WTC11 (cell line): Measurements from ENCODE around the gene ASCL3. TPM values are rescaled to one million over a fixed set of nuclear protein-coding genes. Genes with fewer than 3 reads are reported as not detected.

Source experiments
- ETV6 ChIP-seq: sonication (generic); formaldehyde crosslinking; IDR thresholded peaks from 2 replicates; pipeline ENCODE4 v1.8.1; 2022; ENCODE audit warnings: mild to moderate bottlenecking, missing genetic modification reagents
- HMGA2 ChIP-seq: fragments of 250-450 bp; sonication (Bioruptor Pico); IDR thresholded peaks from 2 replicates; pipeline ENCODE4 v1.4.0; 2021; ENCODE audit warnings: mild to moderate bottlenecking, moderate library complexity
- JUN ChIP-seq: sonication (generic); formaldehyde crosslinking; IDR thresholded peaks from 2 replicates; pipeline ENCODE4 v1.8.0; 2023; ENCODE audit warnings: mild to moderate bottlenecking, missing genetic modification reagents
- KAT7 ChIP-seq: sonication (generic); formaldehyde crosslinking; IDR thresholded peaks from 2 replicates; pipeline ENCODE4 v1.8.1; 2023; ENCODE audit warnings: missing genetic modification reagents, mild to moderate bottlenecking, borderline replicate concordance
- MYBL2 ChIP-seq: sonication (generic); formaldehyde crosslinking; IDR thresholded peaks from 2 replicates; pipeline ENCODE4 v1.8.1; 2023; ENCODE audit warnings: mild to moderate bottlenecking, moderate library complexity, missing genetic modification reagents
- NR1H2 ChIP-seq: sonication (generic); formaldehyde crosslinking; IDR thresholded peaks from 2 replicates; pipeline ENCODE4 v1.9.0; 2021; ENCODE audit warnings: mild to moderate bottlenecking, moderate library complexity, missing genetic modification reagents
- OVOL2 ChIP-seq: fragments of 250-450 bp; sonication (Bioruptor Pico); IDR thresholded peaks from 2 replicates; pipeline ENCODE4 v1.9.0; 2021; ENCODE audit warnings: mild to moderate bottlenecking, borderline replicate concordance
- RELA ChIP-seq: sonication (generic); formaldehyde crosslinking; IDR thresholded peaks from 2 replicates; pipeline ENCODE4 v1.8.1; 2022; ENCODE audit warnings: missing genetic modification reagents, mild to moderate bottlenecking, borderline replicate concordance
- SP1 ChIP-seq: sonication (generic); formaldehyde crosslinking; conservative IDR thresholded peaks from 2 replicates; pipeline ENCODE4 v1.8.1; 2022; ENCODE audit warnings: missing genetic modification reagents
- TEAD1 ChIP-seq: sonication (generic); formaldehyde crosslinking; IDR thresholded peaks from 2 replicates; pipeline ENCODE4 v1.8.0; 2022; ENCODE audit warnings: mild to moderate bottlenecking, missing genetic modification reagents
- ZNF121 ChIP-seq: sonication (generic); formaldehyde crosslinking; IDR thresholded peaks from 2 replicates; pipeline ENCODE4 v1.8.0; 2023; ENCODE audit warnings: missing genetic modification reagents
- ZNF232 ChIP-seq: sonication (generic); formaldehyde crosslinking; IDR thresholded peaks from 2 replicates; pipeline ENCODE4 v1.8.0; 2022; ENCODE audit warnings: mild to moderate bottlenecking, missing genetic modification reagents
- ZNF416 ChIP-seq: fragments of 250-450 bp; sonication (Bioruptor Pico); IDR thresholded peaks from 2 replicates; pipeline ENCODE4 v1.9.0; 2021; ENCODE audit warnings: mild to moderate bottlenecking, inconsistent platforms
- ZNF671 ChIP-seq: fragments of 250-450 bp; sonication (Bioruptor Pico); IDR thresholded peaks from 2 replicates; pipeline ENCODE4 v1.8.0; 2021; ENCODE audit warnings: mild to moderate bottlenecking
- total RNA-seq: library from RNA; stranded (reverse); gene quantifications from 3 replicates; pipeline ENCODE4 v1.2.3, GENCODE V29; 2021
- TF ChIP-seq, protein P1 (sequence below): sonication (generic); formaldehyde crosslinking; IDR thresholded peaks from 2 replicates; pipeline ENCODE4 v1.8.0; 2023; ENCODE audit warnings: missing genetic modification reagents, mild to moderate bottlenecking, borderline replicate concordance
- TF ChIP-seq, protein P2 (sequence below): sonication (generic); formaldehyde crosslinking; IDR thresholded peaks from 2 replicates; pipeline ENCODE4 v1.8.0; 2023; ENCODE audit warnings: mild to moderate bottlenecking, missing genetic modification reagents
- TF ChIP-seq, protein P3 (sequence below): sonication (generic); formaldehyde crosslinking; IDR thresholded peaks from 2 replicates; pipeline ENCODE4 v1.8.1; 2023; ENCODE audit warnings: mild to moderate bottlenecking, missing genetic modification reagents, moderate library complexity
- TF ChIP-seq, protein P4 (sequence below): fragments of 250-450 bp; sonication (Bioruptor Pico); IDR thresholded peaks from 2 replicates; pipeline ENCODE4 v1.8.0; 2021; ENCODE audit warnings: mild to moderate bottlenecking
- TF ChIP-seq, protein P5 (sequence below): fragments of 200-600 bp; IDR thresholded peaks from 2 replicates; pipeline ENCODE4 v1.8.0; 2022; ENCODE audit warnings: antibody characterized with exemption
- TF ChIP-seq, protein P6 (sequence below): sonication (generic); formaldehyde crosslinking; IDR thresholded peaks from 2 replicates; pipeline ENCODE4 v1.8.0; 2022; ENCODE audit warnings: mild to moderate bottlenecking, missing genetic modification reagents
- TF ChIP-seq, protein P7 (sequence below): sonication (generic); formaldehyde crosslinking; IDR thresholded peaks from 2 replicates; pipeline ENCODE4 v1.8.1; 2023; ENCODE audit warnings: mild to moderate bottlenecking, moderate library complexity, missing genetic modification reagents
- TF ChIP-seq, protein P8 (sequence below): sonication (generic); formaldehyde crosslinking; IDR thresholded peaks from 2 replicates; pipeline ENCODE4 v1.8.0; 2022; ENCODE audit warnings: missing genetic modification reagents

The ASCL3 gene
- total RNA-seq, 1 experiment from 2014 or later, result not detected

DNA sequence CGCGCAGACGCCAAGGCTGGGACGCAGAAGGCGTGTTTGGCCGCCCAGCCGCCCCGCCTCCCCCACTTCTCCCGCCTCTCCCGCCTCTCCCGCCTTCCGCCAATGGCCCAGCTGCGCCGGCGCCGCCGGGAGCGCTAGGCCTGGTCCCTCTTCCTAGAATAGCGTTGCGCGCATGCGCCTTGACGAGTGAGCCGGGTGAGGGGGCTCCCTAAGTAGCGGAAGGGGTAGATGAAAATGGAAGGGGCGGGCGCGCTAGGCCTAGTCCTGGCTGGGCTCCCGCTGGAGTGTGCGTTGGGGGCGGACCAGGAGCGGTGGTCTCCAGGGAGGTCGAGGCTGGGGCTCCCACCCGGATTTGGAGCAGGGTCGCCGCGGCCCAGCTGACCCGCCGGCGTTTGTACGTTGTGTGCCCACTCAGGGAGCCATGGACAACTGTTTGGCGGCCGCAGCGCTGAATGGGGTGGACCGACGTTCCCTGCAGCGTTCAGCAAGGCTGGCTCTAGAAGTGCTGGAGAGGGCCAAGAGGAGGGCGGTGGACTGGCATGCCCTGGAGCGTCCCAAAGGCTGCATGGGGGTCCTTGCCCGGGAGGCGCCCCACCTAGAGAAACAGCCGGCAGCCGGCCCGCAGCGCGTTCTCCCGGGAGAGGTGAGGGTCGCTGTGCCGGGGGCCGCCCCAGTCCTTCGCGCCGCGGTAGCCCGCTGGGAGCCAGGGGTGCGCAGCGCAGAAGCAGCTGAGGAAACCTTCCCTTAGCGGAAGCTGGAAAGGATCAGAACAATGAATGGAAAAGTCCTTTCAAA, 31.6 kb downstream of the ASCL3 start, which contains the start of gene AKIP1 (continued):
- TF ChIP-seq MYBL2 (CRISPR knock-in tag) (no peak), NR1H2 (CRISPR knock-in tag) (no peak), HMGA2 (CRISPR knock-in tag) (no peak), SP1 (peak; percentile 48), OVOL2 (CRISPR knock-in tag) (no peak), JUN (CRISPR knock-in tag) (peak; percentile 60; the same call in 1 of the 2 replicates), ZNF232 (CRISPR knock-in tag) (0 out of 2 replicates have a peak, but pooled peaks have one; percentile 58), KAT7 (CRISPR knock-in tag) (peak; percentile 92), TEAD1 (CRISPR knock-in tag) (peak; percentile 68; the same call in 1 of the 2 replicates), ZNF121 (CRISPR knock-in tag) (no peak), RELA (CRISPR knock-in tag) (0 out of 2 replicates have a peak, but pooled peaks have one; percentile 51), ZNF416 (CRISPR knock-in tag) (no peak), ZNF671 (no peak), ETV6 (CRISPR knock-in tag) (peak; percentile 84)
- TF ChIP-seq, protein P1, sequence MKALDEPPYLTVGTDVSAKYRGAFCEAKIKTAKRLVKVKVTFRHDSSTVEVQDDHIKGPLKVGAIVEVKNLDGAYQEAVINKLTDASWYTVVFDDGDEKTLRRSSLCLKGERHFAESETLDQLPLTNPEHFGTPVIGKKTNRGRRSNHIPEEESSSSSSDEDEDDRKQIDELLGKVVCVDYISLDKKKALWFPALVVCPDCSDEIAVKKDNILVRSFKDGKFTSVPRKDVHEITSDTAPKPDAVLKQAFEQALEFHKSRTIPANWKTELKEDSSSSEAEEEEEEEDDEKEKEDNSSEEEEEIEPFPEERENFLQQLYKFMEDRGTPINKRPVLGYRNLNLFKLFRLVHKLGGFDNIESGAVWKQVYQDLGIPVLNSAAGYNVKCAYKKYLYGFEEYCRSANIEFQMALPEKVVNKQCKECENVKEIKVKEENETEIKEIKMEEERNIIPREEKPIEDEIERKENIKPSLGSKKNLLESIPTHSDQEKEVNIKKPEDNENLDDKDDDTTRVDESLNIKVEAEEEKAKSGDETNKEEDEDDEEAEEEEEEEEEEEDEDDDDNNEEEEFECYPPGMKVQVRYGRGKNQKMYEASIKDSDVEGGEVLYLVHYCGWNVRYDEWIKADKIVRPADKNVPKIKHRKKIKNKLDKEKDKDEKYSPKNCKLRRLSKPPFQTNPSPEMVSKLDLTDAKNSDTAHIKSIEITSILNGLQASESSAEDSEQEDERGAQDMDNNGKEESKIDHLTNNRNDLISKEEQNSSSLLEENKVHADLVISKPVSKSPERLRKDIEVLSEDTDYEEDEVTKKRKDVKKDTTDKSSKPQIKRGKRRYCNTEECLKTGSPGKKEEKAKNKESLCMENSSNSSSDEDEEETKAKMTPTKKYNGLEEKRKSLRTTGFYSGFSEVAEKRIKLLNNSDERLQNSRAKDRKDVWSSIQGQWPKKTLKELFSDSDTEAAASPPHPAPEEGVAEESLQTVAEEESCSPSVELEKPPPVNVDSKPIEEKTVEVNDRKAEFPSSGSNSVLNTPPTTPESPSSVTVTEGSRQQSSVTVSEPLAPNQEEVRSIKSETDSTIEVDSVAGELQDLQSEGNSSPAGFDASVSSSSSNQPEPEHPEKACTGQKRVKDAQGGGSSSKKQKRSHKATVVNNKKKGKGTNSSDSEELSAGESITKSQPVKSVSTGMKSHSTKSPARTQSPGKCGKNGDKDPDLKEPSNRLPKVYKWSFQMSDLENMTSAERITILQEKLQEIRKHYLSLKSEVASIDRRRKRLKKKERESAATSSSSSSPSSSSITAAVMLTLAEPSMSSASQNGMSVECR, result peak; percentile 63; the same call in 1 of the 2 replicates
- TF ChIP-seq, protein P2, sequence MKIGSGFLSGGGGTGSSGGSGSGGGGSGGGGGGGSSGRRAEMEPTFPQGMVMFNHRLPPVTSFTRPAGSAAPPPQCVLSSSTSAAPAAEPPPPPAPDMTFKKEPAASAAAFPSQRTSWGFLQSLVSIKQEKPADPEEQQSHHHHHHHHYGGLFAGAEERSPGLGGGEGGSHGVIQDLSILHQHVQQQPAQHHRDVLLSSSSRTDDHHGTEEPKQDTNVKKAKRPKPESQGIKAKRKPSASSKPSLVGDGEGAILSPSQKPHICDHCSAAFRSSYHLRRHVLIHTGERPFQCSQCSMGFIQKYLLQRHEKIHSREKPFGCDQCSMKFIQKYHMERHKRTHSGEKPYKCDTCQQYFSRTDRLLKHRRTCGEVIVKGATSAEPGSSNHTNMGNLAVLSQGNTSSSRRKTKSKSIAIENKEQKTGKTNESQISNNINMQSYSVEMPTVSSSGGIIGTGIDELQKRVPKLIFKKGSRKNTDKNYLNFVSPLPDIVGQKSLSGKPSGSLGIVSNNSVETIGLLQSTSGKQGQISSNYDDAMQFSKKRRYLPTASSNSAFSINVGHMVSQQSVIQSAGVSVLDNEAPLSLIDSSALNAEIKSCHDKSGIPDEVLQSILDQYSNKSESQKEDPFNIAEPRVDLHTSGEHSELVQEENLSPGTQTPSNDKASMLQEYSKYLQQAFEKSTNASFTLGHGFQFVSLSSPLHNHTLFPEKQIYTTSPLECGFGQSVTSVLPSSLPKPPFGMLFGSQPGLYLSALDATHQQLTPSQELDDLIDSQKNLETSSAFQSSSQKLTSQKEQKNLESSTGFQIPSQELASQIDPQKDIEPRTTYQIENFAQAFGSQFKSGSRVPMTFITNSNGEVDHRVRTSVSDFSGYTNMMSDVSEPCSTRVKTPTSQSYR, result peak; percentile 15; the same call in 1 of the 2 replicates
- TF ChIP-seq, protein P3, sequence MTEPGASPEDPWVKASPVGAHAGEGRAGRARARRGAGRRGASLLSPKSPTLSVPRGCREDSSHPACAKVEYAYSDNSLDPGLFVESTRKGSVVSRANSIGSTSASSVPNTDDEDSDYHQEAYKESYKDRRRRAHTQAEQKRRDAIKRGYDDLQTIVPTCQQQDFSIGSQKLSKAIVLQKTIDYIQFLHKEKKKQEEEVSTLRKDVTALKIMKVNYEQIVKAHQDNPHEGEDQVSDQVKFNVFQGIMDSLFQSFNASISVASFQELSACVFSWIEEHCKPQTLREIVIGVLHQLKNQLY (CRISPR knock-in tag), result peak; percentile 61; the same call in 1 of the 2 replicates
- TF ChIP-seq, protein P4, sequence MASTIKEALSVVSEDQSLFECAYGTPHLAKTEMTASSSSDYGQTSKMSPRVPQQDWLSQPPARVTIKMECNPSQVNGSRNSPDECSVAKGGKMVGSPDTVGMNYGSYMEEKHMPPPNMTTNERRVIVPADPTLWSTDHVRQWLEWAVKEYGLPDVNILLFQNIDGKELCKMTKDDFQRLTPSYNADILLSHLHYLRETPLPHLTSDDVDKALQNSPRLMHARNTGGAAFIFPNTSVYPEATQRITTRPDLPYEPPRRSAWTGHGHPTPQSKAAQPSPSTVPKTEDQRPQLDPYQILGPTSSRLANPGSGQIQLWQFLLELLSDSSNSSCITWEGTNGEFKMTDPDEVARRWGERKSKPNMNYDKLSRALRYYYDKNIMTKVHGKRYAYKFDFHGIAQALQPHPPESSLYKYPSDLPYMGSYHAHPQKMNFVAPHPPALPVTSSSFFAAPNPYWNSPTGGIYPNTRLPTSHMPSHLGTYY (CRISPR knock-in tag), result no peak
- TF ChIP-seq, protein P5, sequence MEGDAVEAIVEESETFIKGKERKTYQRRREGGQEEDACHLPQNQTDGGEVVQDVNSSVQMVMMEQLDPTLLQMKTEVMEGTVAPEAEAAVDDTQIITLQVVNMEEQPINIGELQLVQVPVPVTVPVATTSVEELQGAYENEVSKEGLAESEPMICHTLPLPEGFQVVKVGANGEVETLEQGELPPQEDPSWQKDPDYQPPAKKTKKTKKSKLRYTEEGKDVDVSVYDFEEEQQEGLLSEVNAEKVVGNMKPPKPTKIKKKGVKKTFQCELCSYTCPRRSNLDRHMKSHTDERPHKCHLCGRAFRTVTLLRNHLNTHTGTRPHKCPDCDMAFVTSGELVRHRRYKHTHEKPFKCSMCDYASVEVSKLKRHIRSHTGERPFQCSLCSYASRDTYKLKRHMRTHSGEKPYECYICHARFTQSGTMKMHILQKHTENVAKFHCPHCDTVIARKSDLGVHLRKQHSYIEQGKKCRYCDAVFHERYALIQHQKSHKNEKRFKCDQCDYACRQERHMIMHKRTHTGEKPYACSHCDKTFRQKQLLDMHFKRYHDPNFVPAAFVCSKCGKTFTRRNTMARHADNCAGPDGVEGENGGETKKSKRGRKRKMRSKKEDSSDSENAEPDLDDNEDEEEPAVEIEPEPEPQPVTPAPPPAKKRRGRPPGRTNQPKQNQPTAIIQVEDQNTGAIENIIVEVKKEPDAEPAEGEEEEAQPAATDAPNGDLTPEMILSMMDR, result no peak
- TF ChIP-seq, protein P6, sequence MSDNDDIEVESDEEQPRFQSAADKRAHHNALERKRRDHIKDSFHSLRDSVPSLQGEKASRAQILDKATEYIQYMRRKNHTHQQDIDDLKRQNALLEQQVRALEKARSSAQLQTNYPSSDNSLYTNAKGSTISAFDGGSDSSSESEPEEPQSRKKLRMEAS (CRISPR knock-in tag), result peak; percentile 73; the same call in 1 of the 2 replicates
- TF ChIP-seq, protein P7, sequence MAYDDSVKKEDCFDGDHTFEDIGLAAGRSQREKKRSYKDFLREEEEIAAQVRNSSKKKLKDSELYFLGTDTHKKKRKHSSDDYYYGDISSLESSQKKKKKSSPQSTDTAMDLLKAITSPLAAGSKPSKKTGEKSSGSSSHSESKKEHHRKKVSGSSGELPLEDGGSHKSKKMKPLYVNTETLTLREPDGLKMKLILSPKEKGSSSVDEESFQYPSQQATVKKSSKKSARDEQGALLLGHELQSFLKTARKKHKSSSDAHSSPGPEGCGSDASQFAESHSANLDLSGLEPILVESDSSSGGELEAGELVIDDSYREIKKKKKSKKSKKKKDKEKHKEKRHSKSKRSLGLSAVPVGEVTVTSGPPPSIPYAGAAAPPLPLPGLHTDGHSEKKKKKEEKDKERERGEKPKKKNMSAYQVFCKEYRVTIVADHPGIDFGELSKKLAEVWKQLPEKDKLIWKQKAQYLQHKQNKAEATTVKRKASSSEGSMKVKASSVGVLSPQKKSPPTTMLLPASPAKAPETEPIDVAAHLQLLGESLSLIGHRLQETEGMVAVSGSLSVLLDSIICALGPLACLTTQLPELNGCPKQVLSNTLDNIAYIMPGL (CRISPR knock-in tag), result peak; percentile 92
- TF ChIP-seq, protein P8, sequence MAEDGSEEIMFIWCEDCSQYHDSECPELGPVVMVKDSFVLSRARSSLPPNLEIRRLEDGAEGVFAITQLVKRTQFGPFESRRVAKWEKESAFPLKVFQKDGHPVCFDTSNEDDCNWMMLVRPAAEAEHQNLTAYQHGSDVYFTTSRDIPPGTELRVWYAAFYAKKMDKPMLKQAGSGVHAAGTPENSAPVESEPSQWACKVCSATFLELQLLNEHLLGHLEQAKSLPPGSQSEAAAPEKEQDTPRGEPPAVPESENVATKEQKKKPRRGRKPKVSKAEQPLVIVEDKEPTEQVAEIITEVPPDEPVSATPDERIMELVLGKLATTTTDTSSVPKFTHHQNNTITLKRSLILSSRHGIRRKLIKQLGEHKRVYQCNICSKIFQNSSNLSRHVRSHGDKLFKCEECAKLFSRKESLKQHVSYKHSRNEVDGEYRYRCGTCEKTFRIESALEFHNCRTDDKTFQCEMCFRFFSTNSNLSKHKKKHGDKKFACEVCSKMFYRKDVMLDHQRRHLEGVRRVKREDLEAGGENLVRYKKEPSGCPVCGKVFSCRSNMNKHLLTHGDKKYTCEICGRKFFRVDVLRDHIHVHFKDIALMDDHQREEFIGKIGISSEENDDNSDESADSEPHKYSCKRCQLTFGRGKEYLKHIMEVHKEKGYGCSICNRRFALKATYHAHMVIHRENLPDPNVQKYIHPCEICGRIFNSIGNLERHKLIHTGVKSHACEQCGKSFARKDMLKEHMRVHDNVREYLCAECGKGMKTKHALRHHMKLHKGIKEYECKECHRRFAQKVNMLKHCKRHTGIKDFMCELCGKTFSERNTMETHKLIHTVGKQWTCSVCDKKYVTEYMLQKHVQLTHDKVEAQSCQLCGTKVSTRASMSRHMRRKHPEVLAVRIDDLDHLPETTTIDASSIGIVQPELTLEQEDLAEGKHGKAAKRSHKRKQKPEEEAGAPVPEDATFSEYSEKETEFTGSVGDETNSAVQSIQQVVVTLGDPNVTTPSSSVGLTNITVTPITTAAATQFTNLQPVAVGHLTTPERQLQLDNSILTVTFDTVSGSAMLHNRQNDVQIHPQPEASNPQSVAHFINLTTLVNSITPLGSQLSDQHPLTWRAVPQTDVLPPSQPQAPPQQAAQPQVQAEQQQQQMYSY (CRISPR knock-in tag), result peak; percentile 21; the same call in 1 of the 2 replicates
